ENCODE measurements around the gene CLIC5. TPM values are rescaled to one million over a fixed set of nuclear protein-coding genes. Genes with fewer than 3 reads are reported as not detected.

CLIC5 gene
- total RNA-seq, 1 experiment from 2014 or later = not detected

- no peak for DNase-seq (ENCODE audit: low read depth)
Measured at GRCh38 chr6:45850378-45851033, 165.2 kb downstream of the CLIC5 start.

DNA sequence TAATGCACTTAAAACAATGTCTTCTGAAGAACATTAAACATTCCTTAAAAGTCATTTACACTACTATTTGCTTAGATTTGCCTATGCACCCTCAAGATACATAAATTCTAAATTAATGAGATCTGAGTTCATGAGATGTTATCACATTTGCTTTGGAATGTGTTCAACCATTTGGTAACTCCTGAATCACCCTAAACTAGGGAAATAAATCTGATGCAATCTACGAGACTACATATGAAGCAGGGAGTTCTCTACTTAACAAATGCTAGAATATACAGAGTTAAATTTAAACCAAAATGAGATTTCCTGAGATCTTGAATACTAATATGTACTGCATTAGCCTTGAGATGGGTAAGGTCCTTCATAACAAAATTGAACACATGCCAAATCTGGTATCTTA is 170.1 kb downstream of the CLIC5 start:
- DNase-seq (ENCODE audit: low read depth) = no peak

DNA sequence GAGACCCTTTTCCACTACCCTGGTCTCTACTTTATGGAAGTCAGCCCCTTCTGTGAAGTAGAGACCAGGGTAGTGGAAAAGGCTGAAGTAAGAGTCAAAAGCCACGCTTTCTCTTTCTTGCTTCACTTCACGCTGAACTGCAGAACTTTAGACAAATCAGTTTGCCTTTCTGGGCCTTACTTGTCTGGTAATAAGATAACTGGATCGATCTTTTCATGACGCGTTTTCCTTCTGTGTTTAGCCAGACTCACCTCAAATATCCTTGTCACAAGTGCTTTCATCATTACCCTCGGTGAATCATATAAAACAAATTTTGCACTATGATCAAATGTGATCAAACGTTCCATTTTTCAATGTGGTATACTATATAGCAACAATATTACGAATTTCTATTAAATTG is 170.7 kb downstream of the CLIC5 start:
- no peak for DNase-seq (ENCODE audit: low read depth)

DNA sequence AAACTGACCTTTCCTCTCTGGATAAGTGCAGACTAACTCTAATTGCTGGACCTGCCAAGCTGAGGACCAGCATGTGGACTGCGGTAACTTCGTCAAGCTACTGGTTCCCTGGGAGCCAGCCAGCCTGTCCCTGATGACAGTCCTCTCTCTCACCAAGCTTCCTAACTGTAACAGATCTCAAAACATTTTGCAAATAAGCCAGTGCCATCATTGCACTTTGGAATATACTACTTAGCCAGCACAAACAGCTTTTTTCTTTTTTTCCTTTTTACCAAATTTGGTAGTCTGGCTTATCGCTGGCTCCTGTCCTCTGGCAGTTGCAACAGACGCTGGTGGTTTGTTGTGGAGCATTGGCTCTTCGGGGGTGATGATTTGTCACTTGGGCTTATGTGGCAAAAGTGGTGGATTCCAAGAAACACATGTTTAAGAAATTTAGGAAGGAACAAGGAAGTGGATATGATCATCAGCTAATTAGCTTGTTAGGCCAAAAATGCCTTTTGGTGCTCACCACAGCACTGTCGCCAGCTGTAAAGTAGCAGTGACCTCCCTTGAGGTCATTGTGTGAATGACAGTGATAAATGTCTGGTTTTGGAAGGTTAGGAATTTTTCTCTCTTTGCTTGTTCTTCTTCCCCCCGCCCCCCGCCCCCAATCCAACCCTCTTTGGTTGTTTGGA is 171.7 kb downstream of the CLIC5 start:
- no peak for DNase-seq (ENCODE audit: low read depth)

DNA sequence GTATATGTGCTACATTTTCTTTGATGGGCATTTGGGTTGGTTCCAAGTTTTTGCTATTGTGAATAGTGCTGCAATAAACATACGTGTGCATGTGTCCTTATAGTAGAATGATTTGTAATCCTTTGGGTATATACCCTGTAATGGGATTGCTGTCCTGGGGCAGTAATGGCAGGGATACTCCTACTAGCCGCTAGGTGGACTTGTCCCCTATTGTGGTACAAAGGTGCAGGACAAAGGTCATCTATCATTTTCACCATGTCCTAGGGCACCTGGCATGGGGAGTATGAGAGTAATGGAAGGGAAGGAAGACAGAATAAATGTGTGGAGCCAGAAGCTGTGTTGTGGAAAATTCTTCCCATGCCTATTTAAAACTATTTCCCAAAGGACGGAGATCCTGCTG is 174.6 kb downstream of the CLIC5 start:
- no peak for DNase-seq (ENCODE audit: low read depth)

DNA sequence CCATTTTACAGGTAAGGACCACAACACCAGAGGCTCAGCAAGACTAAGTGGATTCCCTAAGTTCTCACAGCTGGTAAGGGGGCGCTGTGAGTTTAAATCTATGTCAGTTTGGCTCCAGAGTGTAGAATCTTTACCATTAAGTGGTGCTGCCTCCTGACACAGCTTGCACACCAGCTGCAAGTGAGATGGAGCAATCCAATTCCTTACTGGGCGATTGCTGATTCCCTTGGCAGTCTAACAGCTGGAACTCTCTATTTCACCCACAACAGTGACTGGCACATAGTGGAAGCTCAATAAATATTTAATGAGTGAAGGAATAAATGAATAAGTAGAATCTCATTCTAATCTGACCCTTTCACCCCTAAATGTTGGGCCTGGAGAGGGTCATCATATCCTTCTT is 176.7 kb downstream of the CLIC5 start:
- DNase-seq (ENCODE audit: low read depth) = no peak

DNA sequence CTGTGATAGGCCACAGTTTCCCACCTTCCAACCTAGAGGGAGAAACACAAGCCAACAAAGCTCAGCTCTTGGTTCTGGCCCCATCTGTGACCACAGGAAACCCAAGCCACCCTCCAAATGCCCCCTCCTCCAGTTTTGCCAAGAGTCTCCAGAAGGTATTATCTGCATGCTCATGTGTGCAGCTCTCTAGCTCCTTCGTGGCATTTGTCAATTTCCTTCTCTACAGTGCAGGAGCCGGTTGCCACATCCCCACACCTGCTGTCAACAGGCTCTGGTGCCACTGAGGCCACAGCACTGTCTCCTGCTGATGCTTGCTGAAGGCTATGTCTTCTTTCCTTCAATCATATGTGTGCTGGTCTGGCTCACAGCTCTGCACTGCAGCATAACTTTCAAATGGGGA is 177.2 kb downstream of the CLIC5 start:
- DNase-seq (ENCODE audit: low read depth) = no peak

DNA sequence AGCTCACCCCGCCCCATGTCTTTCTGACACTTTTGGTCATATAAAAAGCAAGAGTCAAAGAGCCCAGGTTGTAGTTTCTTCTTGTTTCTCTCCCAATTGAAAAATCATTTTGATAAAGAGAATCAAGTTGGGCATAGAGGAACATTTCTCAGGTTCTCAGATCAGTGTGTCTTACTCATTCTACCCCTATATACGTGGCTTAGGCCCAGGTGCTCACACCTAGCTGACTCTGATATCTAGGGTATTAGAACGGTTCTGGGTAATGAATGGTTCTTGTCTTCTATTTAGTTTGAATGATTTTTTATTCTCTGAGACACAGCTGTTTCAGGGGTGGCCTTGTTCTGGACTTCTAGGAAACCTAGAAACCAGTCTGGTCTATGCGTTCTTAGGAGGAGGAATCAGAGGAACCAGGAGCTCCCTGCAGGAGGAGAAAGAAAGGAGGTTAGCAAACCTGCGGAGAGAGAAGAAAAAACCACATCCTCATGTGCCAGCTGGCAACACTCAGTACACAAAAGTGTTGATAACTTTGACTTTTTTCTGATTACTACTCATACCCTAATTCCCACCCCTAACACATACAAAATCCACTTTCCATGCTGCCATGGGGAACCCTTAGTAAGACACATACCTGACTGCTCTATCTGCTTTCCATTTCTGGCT is 178.0 kb downstream of the CLIC5 start:
- DNase-seq (ENCODE audit: low read depth) = no peak

DNA sequence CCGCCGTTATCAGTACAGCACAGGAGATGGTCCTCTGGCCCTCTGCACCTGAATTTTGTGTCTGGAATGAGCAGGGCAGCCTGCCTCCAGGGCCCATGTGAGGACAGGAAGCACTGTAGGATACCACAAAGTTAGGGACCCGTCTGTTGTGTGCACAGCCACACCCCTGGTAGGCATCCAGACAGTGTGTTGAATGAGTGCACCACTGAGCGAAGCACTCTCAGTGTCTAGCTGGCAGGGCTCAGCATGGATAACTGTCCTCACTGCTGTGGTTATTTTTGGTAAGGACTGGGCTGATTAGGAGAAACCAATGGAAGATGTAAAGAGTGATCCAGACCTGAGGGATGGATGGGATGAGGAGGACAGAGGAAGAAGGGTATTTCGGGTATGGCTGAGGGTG is 178.7 kb downstream of the CLIC5 start:
- no peak for DNase-seq (ENCODE audit: low read depth)

DNA sequence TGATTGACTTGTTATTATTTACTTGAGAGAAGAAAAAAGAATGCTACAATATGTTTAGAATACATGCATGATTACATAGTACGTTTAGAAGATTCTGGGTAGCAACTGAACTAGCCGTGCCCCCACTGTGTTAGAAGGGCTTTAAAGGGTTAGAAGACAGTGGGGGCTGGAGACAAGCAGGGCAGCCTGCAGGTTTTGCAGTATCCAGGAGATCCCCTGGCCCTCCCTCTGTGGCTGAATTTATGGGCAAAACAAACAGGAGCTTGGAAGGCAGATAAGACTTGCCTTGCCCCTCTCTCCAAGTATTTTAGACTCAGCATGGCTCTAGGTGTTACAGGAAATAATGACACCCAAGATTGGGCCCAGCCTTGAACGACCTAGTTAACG is 179.2 kb downstream of the CLIC5 start:
- no peak for DNase-seq (ENCODE audit: low read depth)

DNA sequence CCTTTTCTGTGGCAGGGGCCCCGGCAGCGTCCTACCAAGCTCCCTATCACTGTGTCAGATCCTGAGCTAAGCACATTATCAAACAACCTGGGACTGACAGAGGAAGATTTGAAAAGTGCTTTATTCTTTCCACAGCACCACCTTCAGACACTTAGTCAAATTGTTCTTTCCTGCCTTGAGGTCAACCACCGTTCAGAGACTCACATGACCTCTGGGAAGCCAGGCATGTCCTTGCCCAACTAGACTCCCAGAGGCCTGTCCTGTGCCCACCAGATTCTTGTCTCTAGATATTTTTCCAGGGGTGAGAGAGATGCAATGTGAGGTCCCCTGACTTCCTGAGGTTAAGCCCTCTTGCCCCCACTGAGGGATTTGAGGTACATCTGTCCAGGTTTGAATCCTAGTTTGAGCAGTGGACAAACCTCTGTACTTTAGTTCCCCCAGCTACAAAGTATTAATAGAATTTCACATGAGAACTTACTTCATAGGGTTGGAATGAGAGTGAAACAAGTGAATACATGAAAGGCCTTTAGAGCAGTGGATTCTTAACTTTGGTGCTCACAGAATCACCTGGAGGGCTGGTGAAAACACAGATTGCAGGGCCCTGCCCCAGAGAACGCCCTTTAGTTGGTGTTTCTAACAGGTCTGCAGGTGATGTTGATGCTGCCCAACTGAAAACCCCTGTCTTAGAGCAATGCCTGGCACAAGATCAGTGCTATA is 179.8 kb downstream of the CLIC5 start:
- DNase-seq (ENCODE audit: low read depth) = no peak

GRCh38 chr6:45832063-45832462 is 183.6 kb downstream of the CLIC5 start:
- DNase-seq (ENCODE audit: low read depth) = no peak

Small RNAs within 50 kb of the gene (small RNA-seq; reads per million reads assigned to genes)
- not detected for gene RNU6-754P

Other genes with a start within 250 kb of the CLIC5 start
- 0.03 TPM in 1 of 2 replicates, not detected in the other for gene ENPP4, start 114.1 kb upstream of the CLIC5 start, total RNA-seq (2014; rRNA removed; shearing (Covaris generic))
- not detected in 2 replicates for gene ENPP5, start 155.1 kb upstream of the CLIC5 start, total RNA-seq (2014; rRNA removed; shearing (Covaris generic))

All from HT1080 (cell line).